SW 1271 (cell line): ENCODE measurements around the gene REG3A.

ENCODE experiments used
- DNase-seq, 2 experiments: peaks; one replicate each; lab custom pipeline; 2025; lab: John Stamatoyannopoulos, UW

Gene REG3A

GRCh38 chr2:79120194-79120713, 39.3 kb downstream of the REG3A start, which contains the start of gene REG1A:
REG1A (plus strand) TSS chr2:79120488; CDS start chr2:79120862, 374 bp downstream.
- no peak for DNase-seq

- no peak for DNase-seq
Observed at GRCh38 chr2:79116997-79117928, 42.3 kb downstream of the REG3A start.

- DNase-seq: no peak
Observed at GRCh38 chr2:79114797-79115494, 44.6 kb downstream of the REG3A start.

- no peak for DNase-seq
Observed at GRCh38 chr2:79112269-79112668, 47.3 kb downstream of the REG3A start.
